HepG2 (cell line): ENCODE measurements around the gene PDK3. TPM values are rescaled to one million over a fixed set of nuclear protein-coding genes. Genes with fewer than 3 reads are reported as not detected.

Experiments
- ATF1 ChIP-seq: IDR thresholded peaks from 2 replicates; pipeline ENCODE4 v1.6.1; 2016; ENCODE audit warnings: mild to moderate bottlenecking, control low read depth
- CREM ChIP-seq, 2 experiments: sonication (generic) in 1 of 2; formaldehyde crosslinking in 1 of 2; IDR thresholded peaks; 2 replicates each; pipeline versions ENCODE4 v1.4.0 to v1.6.1; 2016 to 2020; ENCODE audit warnings: antibody characterized with exemption in 1 of 2, mild to moderate bottlenecking in 1 of 2, missing genetic modification reagents in 1 of 2
- DNMT3B ChIP-seq: conservative IDR thresholded peaks from 2 replicates; pipeline ENCODE4 v1.6.1; 2016; ENCODE audit warnings: missing biosample characterization, control low read depth
- KMT2A ChIP-seq: sonication (generic); formaldehyde crosslinking; IDR thresholded peaks from 2 replicates; pipeline ENCODE4 v1.4.0; 2020; ENCODE audit warnings: missing genetic modification reagents
- MATR3 ChIP-seq: sonication (generic); formaldehyde crosslinking; IDR thresholded peaks from 2 replicates; pipeline ENCODE4 v1.4.0; 2020; ENCODE audit warnings: missing genetic modification reagents
- ZBTB43 ChIP-seq: sonication (generic); formaldehyde crosslinking; conservative IDR thresholded peaks from 2 replicates; pipeline ENCODE4 v1.4.0; 2020; ENCODE audit warnings: missing genetic modification reagents
- ZFX ChIP-seq: sonication (generic); formaldehyde crosslinking; IDR thresholded peaks from 2 replicates; pipeline ENCODE4 v1.4.0; 2020; ENCODE audit warnings: mild to moderate bottlenecking, low read depth, missing genetic modification reagents, moderate library complexity
- ZNF7 ChIP-seq: IDR thresholded peaks from 2 replicates; pipeline ENCODE4 v1.6.1; 2016; ENCODE audit warnings: missing biosample characterization, missing genetic modification reagents
- ZNF704 ChIP-seq: sonication (generic); formaldehyde crosslinking; IDR thresholded peaks from 2 replicates; pipeline ENCODE4 v1.8.1; 2023; ENCODE audit warnings: mild to moderate bottlenecking, inconsistent platforms, moderate library complexity, missing genetic modification reagents, borderline replicate concordance
- ZZZ3 ChIP-seq: sonication (generic); formaldehyde crosslinking; IDR thresholded peaks from 2 replicates; pipeline ENCODE4 v1.4.0; 2020; ENCODE audit warnings: missing genetic modification reagents, mild to moderate bottlenecking, borderline replicate concordance
- polyA plus RNA-seq, 8 experiments: library from polyadenylated mRNA; depleted of rRNA in 3 of 8; stranded (reverse) in 7 of 8; unstranded in 1 of 8; fragments of >200 nt; fragmentation: Illumina TruSeq in 4 of 8; extraction: Trizol in 4 of 8; gene quantifications; 2 replicates each; pipeline versions ENCODE4 v1.2.1 to v1.2.3, GENCODE V29; 2011 to 2016; ENCODE audit warnings: low read depth in 4 of 8, missing spikeins in 1 of 8, mixed read lengths in 1 of 8; ENCODE audit not compliant: insufficient read depth in 1 of 8
- total RNA-seq, 5 experiments: library from RNA; depleted of rRNA; stranded (reverse); fragments of >200 nt; fragmentation: Illumina TruSeq; extraction: Trizol; gene quantifications; 2 replicates each; pipeline ENCODE4 v1.2.3, GENCODE V29; 2016; ENCODE audit warnings: low read depth in 1 of 5
- TF ChIP-seq, protein P1 (sequence below): IDR thresholded peaks from 2 replicates; pipeline ENCODE4 v1.6.1; 2016
- TF ChIP-seq, protein P2 (sequence below): sonication (generic); formaldehyde crosslinking; conservative IDR thresholded peaks from 2 replicates; pipeline ENCODE4 v1.8.1; 2023; ENCODE audit warnings: missing genetic modification reagents

PDK3 gene
- total and polyA plus RNA-seq, 2 of the 13 experiments (the other 11 are each of a cell fraction or from before 2014, with no cell fraction given), result 9.1 to 10.5 TPM

- TF ChIP-seq, protein P1, sequence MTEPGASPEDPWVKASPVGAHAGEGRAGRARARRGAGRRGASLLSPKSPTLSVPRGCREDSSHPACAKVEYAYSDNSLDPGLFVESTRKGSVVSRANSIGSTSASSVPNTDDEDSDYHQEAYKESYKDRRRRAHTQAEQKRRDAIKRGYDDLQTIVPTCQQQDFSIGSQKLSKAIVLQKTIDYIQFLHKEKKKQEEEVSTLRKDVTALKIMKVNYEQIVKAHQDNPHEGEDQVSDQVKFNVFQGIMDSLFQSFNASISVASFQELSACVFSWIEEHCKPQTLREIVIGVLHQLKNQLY (CRISPR knock-in tag), result no peak
- TF ChIP-seq MATR3 (CRISPR knock-in tag) (no peak), ZNF704 (no peak), ZNF7 (CRISPR knock-in tag) (no peak), CREM (IDR thresholded peaks at IDR 0.05) (peak; percentile 48), CREM (CRISPR knock-in tag; IDR thresholded peaks at IDR 0.05) (no peak), ZFX (0 out of 2 replicates have a peak, but pooled peaks have one; percentile 26), DNMT3B (CRISPR knock-in tag) (no peak), KMT2A (CRISPR knock-in tag) (no peak), ZBTB43 (no peak), ATF1 (CRISPR knock-in tag) (peak; percentile 52; the same call in 1 of the 2 replicates), ZZZ3 (CRISPR knock-in tag) (no peak)
- TF ChIP-seq, protein P2, sequence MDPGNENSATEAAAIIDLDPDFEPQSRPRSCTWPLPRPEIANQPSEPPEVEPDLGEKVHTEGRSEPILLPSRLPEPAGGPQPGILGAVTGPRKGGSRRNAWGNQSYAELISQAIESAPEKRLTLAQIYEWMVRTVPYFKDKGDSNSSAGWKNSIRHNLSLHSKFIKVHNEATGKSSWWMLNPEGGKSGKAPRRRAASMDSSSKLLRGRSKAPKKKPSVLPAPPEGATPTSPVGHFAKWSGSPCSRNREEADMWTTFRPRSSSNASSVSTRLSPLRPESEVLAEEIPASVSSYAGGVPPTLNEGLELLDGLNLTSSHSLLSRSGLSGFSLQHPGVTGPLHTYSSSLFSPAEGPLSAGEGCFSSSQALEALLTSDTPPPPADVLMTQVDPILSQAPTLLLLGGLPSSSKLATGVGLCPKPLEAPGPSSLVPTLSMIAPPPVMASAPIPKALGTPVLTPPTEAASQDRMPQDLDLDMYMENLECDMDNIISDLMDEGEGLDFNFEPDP (CRISPR knock-in tag), result no peak
Measured at GRCh38 chrX:24426340-24426913, 38.7 kb upstream of the PDK3 start (continued).
